NOMO-1 treated with DMSO at 0.1 percent for 48 hours (cell line): ENCODE results near the gene NOTCH1.

ENCODE experiments used
- DNase-seq: peaks from one replicate; lab custom pipeline; 2025; ENCODE audit not compliant: unreplicated experiment; lab: John Stamatoyannopoulos, UW

The NOTCH1 gene

DNA sequence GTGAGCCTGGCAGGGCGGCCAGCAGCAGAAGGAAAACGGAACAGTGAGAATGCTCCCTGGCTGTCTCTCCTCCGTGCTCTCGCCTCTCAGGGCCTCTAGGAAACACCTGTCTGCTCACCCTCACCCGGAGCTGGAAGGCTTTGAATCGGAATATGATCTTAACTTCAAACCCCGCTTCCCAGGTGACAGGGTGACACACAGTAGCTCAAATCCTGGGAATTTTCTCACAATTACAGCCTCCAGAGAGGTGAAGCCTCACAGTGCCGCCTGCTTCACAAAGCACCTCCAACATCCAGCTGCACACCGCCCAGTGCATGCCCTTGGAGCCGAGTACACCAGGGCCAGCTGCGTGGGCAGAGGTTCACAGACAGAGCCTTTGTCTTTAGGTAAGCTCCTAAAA, 75.5 kb downstream of the NOTCH1 start:
- no peak for DNase-seq

GRCh38 chr9:136467766-136468165, 78.1 kb downstream of the NOTCH1 start:
- DNase-seq, result no peak

DNA sequence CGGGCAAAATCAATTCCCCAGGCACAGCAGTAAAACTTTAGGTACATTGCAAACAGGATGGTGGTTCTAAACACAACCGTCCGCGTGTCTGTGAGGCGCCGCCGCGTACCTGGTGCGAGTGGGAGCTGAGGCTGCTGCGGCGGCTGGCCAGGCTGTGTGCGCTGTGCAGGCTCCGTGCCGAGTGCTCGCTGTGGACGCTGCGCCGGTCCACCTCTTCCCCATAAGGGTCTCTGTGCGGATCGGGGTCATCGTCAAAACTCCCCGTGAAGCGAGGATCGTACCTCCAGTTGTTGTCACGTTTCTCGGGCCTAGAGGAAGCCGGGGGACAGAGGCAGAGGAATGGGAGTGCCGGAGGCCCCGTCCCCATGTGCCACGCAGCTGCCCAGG, 79.7 kb downstream of the NOTCH1 start:
- no peak for DNase-seq

- DNase-seq, result no peak
These were observed 80.2 kb downstream of the NOTCH1 start for GRCh38 chr9:136465500-136466154.

DNA sequence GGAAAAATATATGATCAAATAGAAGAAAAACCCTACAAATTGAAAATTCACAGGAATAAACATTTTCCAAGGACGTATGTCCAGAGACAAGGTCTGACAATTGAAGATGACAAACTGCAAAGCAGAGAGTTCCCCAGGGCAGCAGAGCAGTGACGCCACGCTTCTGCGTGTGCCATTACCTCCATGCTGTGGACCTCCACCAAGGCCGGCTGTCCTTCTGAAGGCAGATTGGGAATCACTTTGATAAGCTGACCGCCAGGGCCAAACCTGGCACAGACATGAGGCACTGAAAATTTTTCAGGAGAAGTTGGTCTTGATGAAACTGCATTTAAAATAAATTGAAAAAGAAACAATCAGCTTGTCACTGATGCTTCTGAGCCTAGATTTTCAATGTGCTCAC, 81.6 kb downstream of the NOTCH1 start:
- no peak for DNase-seq

- DNase-seq, result no peak
These were observed 82.3 kb downstream of the NOTCH1 start for GRCh38 chr9:136463578-136463977.

- DNase-seq, result no peak
These were observed 83.2 kb downstream of the NOTCH1 start for GRCh38 chr9:136462664-136463063.

GRCh38 chr9:136460772-136461325, 85.0 kb downstream of the NOTCH1 start:
- DNase-seq, result no peak

DNA sequence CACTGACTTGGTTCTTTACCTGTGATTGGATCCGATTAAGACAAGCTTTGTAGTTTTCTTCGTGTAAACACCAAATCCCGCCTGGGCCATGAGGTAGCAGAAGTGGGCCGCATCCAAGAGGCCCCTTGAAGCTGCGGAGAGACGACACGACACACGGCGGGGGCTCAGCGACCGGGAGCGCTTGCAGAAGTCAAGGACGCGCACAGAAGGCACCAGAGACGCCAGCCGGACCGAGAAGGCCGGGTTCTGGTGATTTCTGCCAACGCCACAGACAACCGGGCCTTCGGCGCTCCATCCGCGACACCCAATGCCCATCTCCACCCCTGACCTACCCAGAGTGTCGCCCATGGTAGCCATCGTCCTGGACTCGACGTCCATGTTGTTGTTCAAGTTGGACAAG, 86.4 kb downstream of the NOTCH1 start:
- no peak for DNase-seq

DNA sequence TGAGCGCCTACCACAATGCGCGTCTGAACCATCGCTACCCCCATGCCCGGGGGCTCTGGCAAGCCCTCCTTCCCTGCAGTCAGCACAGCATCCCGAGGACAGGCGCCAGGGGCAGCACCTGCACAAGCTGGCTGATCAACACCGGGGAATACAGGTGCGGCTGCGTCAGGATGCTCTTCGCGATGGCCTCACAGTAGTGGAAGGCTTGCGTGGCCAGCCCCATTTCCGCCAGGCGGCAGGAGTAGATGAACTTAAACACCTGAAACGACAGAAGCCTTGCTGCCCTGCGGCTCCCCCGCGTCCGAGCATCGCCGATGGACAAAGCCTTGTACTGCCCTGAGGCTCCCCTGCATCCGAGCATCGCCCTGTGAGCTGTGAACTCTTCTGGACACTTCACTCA, 88.5 kb downstream of the NOTCH1 start:
- DNase-seq, result no peak

- no peak for DNase-seq
These were observed 89.6 kb downstream of the NOTCH1 start for GRCh38 chr9:136456258-136456657.

DNA sequence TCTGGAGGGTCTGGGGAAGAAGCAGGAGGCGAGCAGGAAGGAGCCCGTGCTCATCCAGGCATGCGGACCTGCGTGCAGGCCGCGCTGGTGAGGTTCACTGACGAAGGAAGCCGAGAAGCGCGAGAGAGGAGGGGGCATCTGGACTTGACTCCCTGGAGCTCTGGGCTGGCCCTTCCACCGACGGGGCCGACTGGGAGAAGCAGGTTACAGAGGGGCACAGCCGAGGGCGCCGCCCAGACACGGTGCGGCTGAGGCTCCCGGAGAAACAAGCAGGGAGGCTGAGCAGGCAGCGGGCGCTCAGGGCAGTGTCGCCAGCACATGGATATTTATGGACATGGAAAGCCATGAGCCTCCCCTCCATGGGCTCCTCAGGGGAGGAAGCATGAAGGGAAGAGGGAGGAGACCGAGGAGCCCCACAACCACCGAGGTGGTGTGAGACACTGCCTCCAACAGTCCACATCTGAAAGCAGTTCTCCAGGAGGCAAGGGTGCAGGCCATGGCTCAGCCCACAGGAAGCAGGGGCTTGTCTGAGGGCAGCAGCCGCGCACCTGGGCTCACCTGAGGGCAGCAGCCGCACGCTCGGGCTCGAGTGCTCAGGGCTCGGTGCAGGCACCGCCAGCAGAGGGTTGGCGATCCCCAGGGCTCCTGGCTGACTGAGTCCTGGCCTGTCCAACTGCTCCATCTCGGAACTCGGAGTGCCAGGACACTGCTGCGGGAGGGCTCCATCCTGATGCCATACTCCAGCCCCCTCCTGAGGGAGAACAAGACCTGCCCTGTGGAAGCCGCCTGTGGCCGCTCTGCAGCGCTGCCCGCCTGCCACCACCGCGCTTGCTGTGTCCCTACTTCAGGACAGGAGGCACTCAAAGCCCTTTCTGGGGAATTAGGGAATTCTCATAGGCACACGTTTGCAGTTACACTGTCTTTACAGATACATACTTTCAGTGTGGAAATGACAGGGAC, 90.5 kb downstream of the NOTCH1 start:
- no peak for DNase-seq

DNA sequence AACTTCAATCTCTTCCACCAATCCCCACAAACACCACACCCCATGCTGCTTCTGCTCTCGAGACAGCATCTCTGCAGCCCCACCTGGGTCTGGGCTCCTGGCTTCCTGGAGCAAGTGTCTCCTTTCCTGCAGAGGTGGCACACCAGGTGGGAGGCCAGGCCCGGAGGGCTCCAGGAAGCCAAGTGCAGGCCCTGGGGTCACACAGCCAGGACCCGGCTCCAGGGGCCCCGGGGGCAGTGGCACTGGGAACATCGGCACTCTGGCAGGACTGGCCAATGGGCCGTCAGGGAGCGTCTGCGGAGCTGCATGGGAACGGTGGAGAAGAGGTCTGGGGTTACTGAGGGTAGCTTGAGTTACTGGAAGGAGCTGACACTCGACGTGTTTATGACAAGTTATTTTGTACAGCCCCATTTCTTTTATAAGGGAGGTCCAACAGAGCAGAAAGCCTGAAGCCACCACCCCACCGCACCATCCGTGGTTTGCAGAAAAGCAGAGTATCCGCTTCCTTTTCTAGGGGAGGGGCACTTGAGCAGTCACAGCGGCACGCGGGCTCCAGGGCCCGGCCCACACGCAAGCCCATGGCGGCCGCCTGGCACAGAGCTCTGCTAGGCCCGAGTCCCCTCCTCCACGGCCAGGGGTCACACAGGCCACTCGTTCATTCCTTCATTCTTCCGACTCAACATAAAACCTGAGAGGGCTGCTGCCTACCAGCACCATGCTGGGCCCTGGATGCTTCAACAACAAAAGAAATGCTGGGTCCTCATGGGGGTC, 91.6 kb downstream of the NOTCH1 start:
- no peak for DNase-seq

- no peak for DNase-seq
These were observed 92.5 kb downstream of the NOTCH1 start for GRCh38 chr9:136453326-136453725.

GRCh38 chr9:136451221-136451877, 94.5 kb downstream of the NOTCH1 start:
- no peak for DNase-seq

DNA sequence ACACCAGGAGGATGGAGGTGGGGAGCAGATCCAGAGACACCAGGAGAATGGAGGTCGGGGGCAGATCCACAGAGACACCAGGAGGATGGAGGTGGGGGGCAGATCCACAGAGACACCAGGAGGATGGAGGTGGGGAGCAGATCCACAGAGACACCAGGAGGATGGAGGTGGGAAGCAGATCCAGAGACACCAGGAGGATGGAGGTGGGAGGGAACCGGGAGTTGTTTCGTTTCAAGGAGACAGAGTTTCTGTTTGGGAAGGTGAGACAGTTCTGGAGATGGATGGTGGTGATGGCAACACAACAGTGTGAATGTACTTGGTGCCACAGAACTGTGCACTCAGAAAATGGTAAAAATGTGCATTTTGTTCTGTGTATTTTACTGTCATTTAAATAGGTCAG, 97.2 kb downstream of the NOTCH1 start:
- no peak for DNase-seq

DNA sequence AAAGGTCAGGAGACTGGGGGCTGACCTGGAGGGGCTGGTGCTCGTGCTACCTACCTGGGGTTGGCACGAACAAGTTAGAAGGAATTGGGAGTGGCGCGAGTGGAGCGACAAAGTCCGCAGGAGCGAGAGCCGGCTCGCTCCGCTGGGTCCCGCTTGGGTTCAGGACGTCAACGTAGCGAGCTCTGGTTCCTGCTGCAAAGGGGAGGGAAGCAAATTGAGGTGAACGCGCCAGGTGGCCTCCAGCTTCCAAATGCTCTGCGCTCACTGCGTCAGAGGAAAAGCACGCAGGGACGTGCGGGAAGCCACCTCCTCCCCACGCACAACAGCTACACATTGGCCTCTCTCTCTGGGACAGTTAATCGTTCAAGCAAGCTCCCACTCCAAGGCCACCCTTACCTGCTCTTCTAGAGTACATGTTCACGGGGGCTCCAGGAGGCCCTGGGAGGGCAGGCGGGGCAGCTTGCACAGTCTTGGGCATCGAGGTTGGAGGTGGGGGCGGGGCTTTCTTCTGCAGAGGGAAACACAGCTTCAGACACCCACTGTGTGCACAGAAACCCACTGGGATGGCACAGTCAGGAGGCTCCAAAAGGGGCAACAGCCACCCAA, 98.6 kb downstream of the NOTCH1 start:
- no peak for DNase-seq

DNA sequence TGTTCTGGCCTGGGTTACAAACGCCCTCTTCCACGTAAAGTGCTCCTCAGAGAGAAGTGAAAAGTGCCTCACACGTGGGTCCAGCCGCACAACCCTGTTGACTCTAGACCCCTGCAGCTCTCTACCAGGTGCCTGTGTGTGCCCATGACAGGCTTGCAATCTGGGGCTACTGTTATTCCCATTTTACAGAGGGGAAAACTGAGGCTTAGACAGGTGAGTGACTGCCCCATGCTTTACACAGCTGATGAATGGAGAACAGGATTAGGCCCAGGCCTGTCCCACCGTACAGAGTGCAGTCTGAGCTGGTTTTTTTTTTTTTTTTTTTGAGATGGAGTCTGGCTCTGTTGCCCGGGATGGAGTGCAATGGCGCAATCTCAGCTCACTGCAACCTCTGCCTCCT, 100.0 kb downstream of the NOTCH1 start:
- DNase-seq, result no peak
